Measurements from ENCODE around the gene HS3ST5.
"Not testable (repeated sequence)": the region's sequence is repeated elsewhere in the genome, so short reads cannot be mapped to it uniquely, and the experiment has no call there.

HS3ST5 gene

DNA sequence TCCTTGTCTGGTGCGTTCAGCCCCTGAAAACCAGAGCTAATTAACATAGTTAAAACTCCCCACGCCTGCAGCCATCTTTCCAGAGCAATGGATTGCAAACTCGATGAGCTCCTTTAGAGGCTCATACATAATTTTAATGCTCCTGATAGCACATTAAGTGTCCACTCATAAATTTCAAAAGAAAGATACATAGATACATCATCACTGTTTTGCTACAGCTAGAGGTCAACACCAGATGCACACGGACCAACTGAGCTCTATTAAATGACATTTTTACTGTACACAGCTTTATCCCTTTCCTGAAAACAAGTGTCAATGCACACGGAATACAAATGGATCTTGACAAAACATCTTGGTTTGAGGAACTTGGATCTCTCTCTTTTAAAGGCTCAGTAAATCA, 280.6 kb downstream of the HS3ST5 start:
- H3K36me3 ChIP-seq (ENCODE audit: insufficient read depth, low read length) = no peaks in the 10 kb centered on the region
- H3K4me3 ChIP-seq (ENCODE audit: low read length) = no peak overlapping the region
- 76% methylated on average over 5 of the region's 5 CpGs for whole genome bisulfite sequencing

DNA sequence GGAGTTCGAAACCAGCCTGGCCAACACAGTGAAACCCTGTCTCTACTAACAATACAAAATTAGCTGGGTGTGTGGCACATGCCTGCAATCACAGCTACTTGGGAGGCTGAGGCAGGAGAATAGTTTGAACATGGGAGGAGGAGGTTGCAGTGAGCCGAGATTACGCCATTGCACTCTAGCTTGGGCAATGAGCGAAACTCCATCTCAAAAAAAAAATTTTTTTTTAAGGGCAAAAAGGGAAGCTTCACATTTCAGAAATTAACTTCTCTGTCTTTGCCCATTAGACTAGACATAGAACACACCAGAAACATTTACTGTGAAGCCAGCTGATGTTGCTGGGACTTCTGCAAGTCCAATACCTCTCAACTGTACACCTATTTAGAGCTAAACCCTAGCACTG, 281.1 kb downstream of the HS3ST5 start:
- no peaks in the 10 kb centered on the region for H3K4me1 ChIP-seq (ENCODE audit: insufficient read depth, low read length)
- 92% methylated on average over 4 of the region's 4 CpGs for WGBS

More for the DNA sequence above, 280.6 kb downstream of the HS3ST5 start:
- H3K9ac ChIP-seq (ENCODE audit: low read depth, low read length) = no peak overlapping the region
- H3K27ac ChIP-seq (ENCODE audit: low read depth, low read length) = no peak overlapping the region
- H3K9me3 ChIP-seq (ENCODE audit: insufficient read depth, low read depth, low read length) = no peaks in the 10 kb centered on the region
- no peaks in the 10 kb centered on the region for H3K4me1 ChIP-seq (ENCODE audit: insufficient read depth, low read length)
- no peaks in the 10 kb centered on the region for H3K27me3 ChIP-seq (ENCODE audit: insufficient read depth, low read length)

DNA sequence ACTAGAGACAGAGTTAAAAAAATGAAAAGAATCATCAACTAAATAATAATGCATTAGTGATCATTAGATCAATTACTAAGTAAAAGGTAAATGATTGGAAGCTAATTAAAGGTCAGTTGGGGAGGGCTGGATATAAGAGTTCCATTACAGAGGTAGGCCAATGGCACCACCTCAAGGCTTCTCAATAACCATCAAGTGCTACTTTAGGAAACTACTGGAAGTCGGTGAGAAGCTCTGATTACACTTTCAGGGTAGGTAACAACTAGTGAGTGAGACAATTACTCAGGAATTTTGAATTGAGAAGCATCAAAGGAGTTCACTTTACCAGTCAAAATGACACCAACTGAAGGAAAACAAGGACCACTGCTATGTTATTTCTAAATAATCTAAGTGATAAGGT, 281.7 kb downstream of the HS3ST5 start:
- WGBS = 65% methylated on average over 1 of the region's 1 CpG
- no peaks in the 10 kb centered on the region for H3K27me3 ChIP-seq (ENCODE audit: insufficient read depth, low read length)
- H3K36me3 ChIP-seq (ENCODE audit: insufficient read depth, low read length) = no peaks in the 10 kb centered on the region

More for the DNA sequence above, 281.1 kb downstream of the HS3ST5 start:
- Histone ChIP-seq H3K27me3 (ENCODE audit: insufficient read depth, low read length) (no peaks in the 10 kb centered on the region), H3K36me3 (ENCODE audit: insufficient read depth, low read length) (no peaks in the 10 kb centered on the region), H3K9me3 (ENCODE audit: insufficient read depth, low read depth, low read length) (no peaks in the 10 kb centered on the region), H3K27ac (ENCODE audit: low read depth, low read length) (no peak overlapping the region), H3K4me3 (ENCODE audit: low read length) (no peak overlapping the region), H3K9ac (ENCODE audit: low read depth, low read length) (no peak overlapping the region)

DNA sequence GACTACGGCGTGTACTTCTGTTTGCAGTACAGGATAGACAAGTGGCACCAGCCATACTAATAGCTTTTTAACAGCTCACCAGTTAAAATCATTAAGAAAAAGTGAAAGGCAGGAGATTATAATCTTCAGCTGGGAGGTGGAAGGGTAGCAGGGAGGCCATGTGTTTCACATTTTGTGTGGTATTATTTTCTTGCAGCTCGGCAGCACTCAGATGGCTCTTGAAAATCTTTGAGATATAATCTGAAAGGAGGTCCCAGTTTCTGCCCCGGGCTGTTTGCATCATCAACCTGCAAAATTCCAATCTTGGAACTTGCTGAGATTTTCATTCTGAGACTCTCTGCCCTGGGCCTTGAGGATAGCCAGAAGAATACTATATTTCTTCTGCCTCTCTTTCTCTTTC, 284.4 kb downstream of the HS3ST5 start:
- H3K9me3 ChIP-seq (ENCODE audit: insufficient read depth, low read depth, low read length) = no peaks in the 10 kb centered on the region
- no peaks in the 10 kb centered on the region for H3K27me3 ChIP-seq (ENCODE audit: insufficient read depth, low read length)
- no peak overlapping the region for H3K9ac ChIP-seq (ENCODE audit: low read depth, low read length)
- no peaks in the 10 kb centered on the region for H3K36me3 ChIP-seq (ENCODE audit: insufficient read depth, low read length)
- no peak overlapping the region for H3K4me3 ChIP-seq (ENCODE audit: low read length)
- H3K4me1 ChIP-seq (ENCODE audit: insufficient read depth, low read length) = no peaks in the 10 kb centered on the region
- no peak overlapping the region for H3K27ac ChIP-seq (ENCODE audit: low read depth, low read length)
- 99% methylated on average over 4 of the region's 4 CpGs for WGBS

More for the DNA sequence above, 281.7 kb downstream of the HS3ST5 start:
- Histone ChIP-seq H3K4me3 (ENCODE audit: low read length) (no peak overlapping the region), H3K9ac (ENCODE audit: low read depth, low read length) (no peak overlapping the region), H3K9me3 (ENCODE audit: insufficient read depth, low read depth, low read length) (no peaks in the 10 kb centered on the region), H3K27ac (ENCODE audit: low read depth, low read length) (no peak overlapping the region), H3K4me1 (ENCODE audit: insufficient read depth, low read length) (no peaks in the 10 kb centered on the region)

DNA sequence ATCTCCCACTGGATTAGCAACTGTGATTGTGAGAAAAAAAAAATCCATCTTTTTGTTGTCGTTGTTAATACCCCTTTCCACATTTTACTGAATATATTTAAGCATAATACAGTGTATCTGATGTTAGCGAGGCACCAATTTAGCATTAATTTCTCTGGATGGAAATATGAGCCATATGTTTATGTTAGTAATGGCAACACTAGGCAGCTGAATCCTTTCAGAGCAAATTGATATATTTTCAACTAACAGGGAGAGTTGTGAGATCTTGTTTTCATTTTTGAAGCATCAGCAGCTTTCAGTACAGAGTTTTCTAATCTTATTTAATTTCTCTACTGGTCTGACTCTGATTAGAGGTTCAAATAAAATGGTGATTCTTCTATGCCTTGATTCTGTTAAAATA, 287.1 kb downstream of the HS3ST5 start:
- Histone ChIP-seq H3K27ac (ENCODE audit: low read depth, low read length) (no peak overlapping the region), H3K4me1 (ENCODE audit: insufficient read depth, low read length) (no peaks in the 10 kb centered on the region), H3K9ac (ENCODE audit: low read depth, low read length) (no peak overlapping the region), H3K27me3 (ENCODE audit: insufficient read depth, low read length) (no peaks in the 10 kb centered on the region), H3K4me3 (ENCODE audit: low read length) (no peak overlapping the region), H3K36me3 (ENCODE audit: insufficient read depth, low read length) (no peaks in the 10 kb centered on the region), H3K9me3 (ENCODE audit: insufficient read depth, low read depth, low read length) (no peaks in the 10 kb centered on the region)
- 93% methylated on average over 1 of the region's 2 CpGs for WGBS

DNA sequence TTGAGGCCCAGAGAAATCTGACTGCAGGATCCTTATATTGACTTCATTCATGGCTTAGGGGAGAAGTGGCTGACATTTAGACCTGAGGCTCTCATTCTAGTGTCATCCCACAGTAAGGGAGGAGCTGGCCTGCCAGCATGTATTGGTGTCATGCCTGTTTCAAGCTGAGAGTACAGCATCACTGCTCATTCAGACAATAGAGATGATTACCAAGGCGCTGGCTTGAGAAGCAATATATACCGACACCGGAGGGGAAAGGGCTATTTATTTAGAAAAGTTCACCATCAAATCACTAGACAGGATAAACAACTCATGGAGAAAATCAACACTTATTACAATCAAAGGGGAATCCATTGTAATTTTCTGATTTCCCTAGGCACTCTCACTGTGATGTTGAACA, 287.5 kb downstream of the HS3ST5 start:
- 91% methylated on average over 3 of the region's 3 CpGs for WGBS
- H3K9ac ChIP-seq (ENCODE audit: low read depth, low read length) = no peak overlapping the region
- H3K4me3 ChIP-seq (ENCODE audit: low read length) = no peak overlapping the region
- no peaks in the 10 kb centered on the region for H3K27me3 ChIP-seq (ENCODE audit: insufficient read depth, low read length)
- H3K9me3 ChIP-seq (ENCODE audit: insufficient read depth, low read depth, low read length) = no peaks in the 10 kb centered on the region
- H3K36me3 ChIP-seq (ENCODE audit: insufficient read depth, low read length) = no peaks in the 10 kb centered on the region
- H3K4me1 ChIP-seq (ENCODE audit: insufficient read depth, low read length) = no peaks in the 10 kb centered on the region
- H3K27ac ChIP-seq (ENCODE audit: low read depth, low read length) = no peak overlapping the region

DNA sequence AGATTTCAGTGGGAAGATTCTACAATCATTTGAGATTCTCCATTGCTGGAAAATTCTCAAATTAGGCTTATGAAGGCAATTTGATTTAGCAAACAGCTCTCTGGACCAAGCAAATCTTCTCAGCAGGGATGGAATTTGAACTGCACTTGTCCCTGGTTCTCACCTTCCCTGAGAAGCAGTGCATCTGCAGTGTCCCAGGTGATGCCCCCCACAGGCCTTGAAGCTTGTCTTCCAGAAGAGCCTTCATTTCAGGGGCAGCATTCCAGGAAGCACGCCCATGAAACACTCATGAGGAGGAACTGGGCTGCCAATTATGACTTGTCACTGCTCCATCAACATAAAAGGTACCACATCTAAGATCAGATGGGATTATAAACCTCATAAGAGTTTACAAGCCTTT, 289.0 kb downstream of the HS3ST5 start:
- Histone ChIP-seq H3K9me3 (ENCODE audit: insufficient read depth, low read depth, low read length) (no peaks in the 10 kb centered on the region), H3K36me3 (ENCODE audit: insufficient read depth, low read length) (no peaks in the 10 kb centered on the region), H3K9ac (ENCODE audit: low read depth, low read length) (no peak overlapping the region), H3K27ac (ENCODE audit: low read depth, low read length) (no peak overlapping the region), H3K4me3 (ENCODE audit: low read length) (no peak overlapping the region), H3K4me1 (ENCODE audit: insufficient read depth, low read length) (no peaks in the 10 kb centered on the region), H3K27me3 (ENCODE audit: insufficient read depth, low read length) (no peaks in the 10 kb centered on the region)
- whole genome bisulfite sequencing = 89% methylated on average over 1 of the region's 1 CpG

DNA sequence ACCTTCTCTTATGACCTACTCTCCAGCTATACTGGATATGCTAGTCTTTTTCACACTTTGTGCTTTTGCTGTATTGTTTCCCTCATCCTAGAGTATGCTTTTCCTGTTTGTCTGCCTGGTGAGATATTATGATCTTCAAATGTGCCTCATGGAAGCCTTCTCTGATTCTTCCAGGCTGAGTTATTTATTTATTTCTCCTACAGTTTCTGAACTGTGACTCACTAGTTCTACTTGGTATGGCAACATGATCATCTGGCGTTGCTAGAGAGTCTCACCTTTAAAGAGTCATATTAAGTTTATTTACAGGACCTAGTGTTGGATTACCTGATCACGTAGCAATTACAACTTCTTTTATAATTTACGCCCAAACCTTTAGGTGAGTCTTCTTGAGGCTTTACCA, 290.7 kb downstream of the HS3ST5 start:
- H3K36me3 ChIP-seq (ENCODE audit: insufficient read depth, low read length) = no peaks in the 10 kb centered on the region
- 98% methylated on average over 3 of the region's 3 CpGs for WGBS
- H3K4me3 ChIP-seq (ENCODE audit: low read length) = no peak overlapping the region

DNA sequence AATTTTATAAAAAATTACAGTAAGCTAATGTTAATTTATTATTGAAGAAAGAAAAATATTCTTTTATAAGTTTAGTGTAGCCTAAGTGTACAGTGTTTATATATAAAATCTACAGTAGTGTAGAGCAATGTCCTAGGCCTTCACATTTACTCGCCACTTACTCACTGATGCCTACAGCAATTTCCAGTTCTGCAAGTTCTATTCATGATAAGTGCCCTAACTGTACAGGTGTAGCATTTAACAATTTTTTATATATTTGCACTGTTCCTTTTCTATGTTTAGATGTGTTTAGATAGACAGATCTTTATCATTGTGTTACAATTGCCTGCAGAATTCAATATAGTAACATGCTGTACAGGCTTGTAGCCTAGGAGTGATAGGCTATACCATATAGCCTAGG, 291.8 kb downstream of the HS3ST5 start:
- Histone ChIP-seq H3K4me1 (ENCODE audit: insufficient read depth, low read length) (no peaks in the 10 kb centered on the region), H3K27ac (ENCODE audit: low read depth, low read length) (no peak overlapping the region), H3K9ac (ENCODE audit: low read depth, low read length) (no peak overlapping the region), H3K9me3 (ENCODE audit: insufficient read depth, low read depth, low read length) (peaks cover 6% of the 10 kb centered on the region; the same call in 1 of the 2 replicates), H3K4me3 (ENCODE audit: low read length) (no peak overlapping the region), H3K27me3 (ENCODE audit: insufficient read depth, low read length) (no peaks in the 10 kb centered on the region), H3K36me3 (ENCODE audit: insufficient read depth, low read length) (no peaks in the 10 kb centered on the region)
- 100% methylated on average over 1 of the region's 1 CpG for WGBS

More for the DNA sequence above, 290.7 kb downstream of the HS3ST5 start:
- no peak overlapping the region for H3K9ac ChIP-seq (ENCODE audit: low read depth, low read length)
- no peak overlapping the region for H3K27ac ChIP-seq (ENCODE audit: low read depth, low read length)
- peaks cover 6% of the 10 kb centered on the region; the same call in 1 of the 2 replicates for H3K9me3 ChIP-seq (ENCODE audit: insufficient read depth, low read depth, low read length)
- H3K4me1 ChIP-seq (ENCODE audit: insufficient read depth, low read length) = no peaks in the 10 kb centered on the region
- no peaks in the 10 kb centered on the region for H3K27me3 ChIP-seq (ENCODE audit: insufficient read depth, low read length)

DNA sequence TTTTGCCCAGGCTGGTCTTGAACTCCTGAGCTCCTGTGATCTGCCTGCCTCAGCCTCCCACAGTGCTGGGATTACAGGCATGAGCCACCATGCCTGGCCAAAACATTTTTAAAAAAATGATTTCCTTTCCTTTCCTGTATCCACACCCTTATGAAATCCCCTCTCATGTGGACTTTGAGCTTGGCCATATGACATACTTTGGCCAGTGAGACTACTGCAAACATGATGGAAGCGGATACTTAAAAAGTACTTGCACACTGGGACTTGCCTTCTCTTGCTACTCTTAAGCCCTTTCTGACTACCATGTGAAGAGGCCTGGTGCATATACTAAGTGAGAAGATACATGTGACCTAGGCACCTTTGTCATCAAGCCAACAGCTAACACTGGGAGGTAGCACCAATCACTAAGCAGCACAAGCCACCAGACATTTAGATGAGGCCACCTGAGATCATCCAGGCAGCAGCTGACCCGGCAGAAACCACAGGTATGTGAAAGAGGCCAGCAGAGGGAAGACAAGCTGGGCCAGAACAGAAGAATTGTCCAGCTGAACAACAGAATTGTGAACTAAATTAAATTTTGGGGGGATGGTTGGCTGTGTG, 293.4 kb downstream of the HS3ST5 start:
- peaks cover 6% of the 10 kb centered on the region; the same call in 1 of the 2 replicates for H3K9me3 ChIP-seq (ENCODE audit: insufficient read depth, low read depth, low read length)
- WGBS = 96% methylated on average over 2 of the region's 2 CpGs
- no peaks in the 10 kb centered on the region for H3K36me3 ChIP-seq (ENCODE audit: insufficient read depth, low read length)
- no peaks in the 10 kb centered on the region for H3K4me1 ChIP-seq (ENCODE audit: insufficient read depth, low read length)
- H3K27me3 ChIP-seq (ENCODE audit: insufficient read depth, low read length) = no peaks in the 10 kb centered on the region
- H3K27ac ChIP-seq (ENCODE audit: low read depth, low read length) = no peak overlapping the region
- H3K4me3 ChIP-seq (ENCODE audit: low read length) = no peak overlapping the region
- H3K9ac ChIP-seq (ENCODE audit: low read depth, low read length) = no peak overlapping the region

DNA sequence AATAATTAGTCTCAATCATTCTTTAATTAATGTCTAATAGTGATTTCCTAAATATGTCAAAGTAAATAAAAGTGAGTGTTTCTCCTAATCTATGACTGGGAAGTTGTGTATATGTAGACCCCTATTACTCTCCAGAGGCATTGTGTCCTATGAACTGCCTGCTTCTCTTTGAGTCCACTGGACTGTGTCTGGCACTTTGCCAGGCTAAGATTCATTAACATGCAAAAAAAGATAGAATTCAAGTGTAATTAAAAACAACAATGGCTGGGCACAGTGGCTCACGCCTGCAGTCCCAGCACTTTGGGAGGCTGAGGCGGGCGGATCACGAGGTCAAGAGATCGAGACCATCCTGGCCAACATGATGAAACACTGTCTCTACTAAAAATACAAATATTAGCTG, 298.3 kb downstream of the HS3ST5 start:
- H3K9ac ChIP-seq (ENCODE audit: low read depth, low read length); H3K27me3 ChIP-seq (ENCODE audit: insufficient read depth, low read length); H3K4me1 ChIP-seq (ENCODE audit: insufficient read depth, low read length); H3K27ac ChIP-seq (ENCODE audit: low read depth, low read length); H3K9me3 ChIP-seq (ENCODE audit: insufficient read depth, low read depth, low read length); H3K36me3 ChIP-seq (ENCODE audit: insufficient read depth, low read length); H3K4me3 ChIP-seq (ENCODE audit: low read length): not testable (repeated sequence)
- WGBS = 95% methylated on average over 5 of the region's 5 CpGs

Measured in HUES64 (cell line).